HepG2 (cell line): ENCODE results near the gene MIPEP. TPM values are rescaled to one million over a fixed set of nuclear protein-coding genes. Genes with fewer than 3 reads are reported as not detected.

Experiments used
- ATAC-seq: fragments of 200-7000 bp; cut with Tn5 transposase; 3 replicates; pipeline ENCODE4 v1.9.1; 2020; ENCODE audit warnings: mild to moderate bottlenecking, moderate library complexity
- BruUV-seq: library from RNA; stranded (reverse); fragments of 400-500 nt; replicated peaks from 2 replicates; lab custom pipeline; 2021; lab: Mats Ljungman, UMichigan
- CTCF ChIA-PET: fragments of 300-600 bp; formaldehyde crosslinking; extraction: SDS; loops from one replicate; lab custom pipeline; 2021; ENCODE audit warnings: low total read pairs, inconsistent platforms, low intra/inter-chr PET ratio; lab: Yijun Ruan, JAX
- POLR2A ChIA-PET: fragments of 350-600 bp; sonication (Branson Sonifier 250); formaldehyde crosslinking; loops from one replicate; lab custom pipeline; 2020; ENCODE audit warnings: antibody characterized with exemption, inconsistent platforms; lab: Yijun Ruan, JAX
- DNase-seq: peaks from one replicate; pipeline ENCODE4 v3.0.0-alpha.2; 2015; ENCODE audit warnings: low spot score
- FAIRE-seq: peaks from 3 replicates; lab custom pipeline; 2011; peaks lifted over from hg19 to GRCh38; lab: Jason Lieb, UNC
- H2AFZ ChIP-seq: one replicate; pipeline ENCODE4 v1.6.1; 2011; ENCODE audit warnings: low read length, inconsistent platforms
- H3K27ac ChIP-seq: fragments of 300-600 bp; 3 replicates; pipeline ENCODE4 v1.8.0; 2011; ENCODE audit warnings: mixed run types, mild to moderate bottlenecking, mixed read lengths, low read length, inconsistent platforms; ENCODE audit not compliant: insufficient read depth; ENCODE audit errors: extremely low read length
- H3K27me3 ChIP-seq, 2 experiments: fragments of 200-600 bp in 1 of 2; 2 replicates in 1 of 2; 3 replicates in 1 of 2; pipeline versions ENCODE4 v1.6.0 to v1.8.0; 2011; ENCODE audit warnings: low read length in 2 of 2, mild to moderate bottlenecking in 2 of 2, moderate library complexity in 2 of 2, inconsistent platforms in 1 of 2; ENCODE audit not compliant: insufficient read depth in 2 of 2, control insufficient read depth in 1 of 2
- H3K36me3 ChIP-seq, 2 experiments: fragments of 200-600 bp in 1 of 2; replicated peaks in 1 of 2; 2 replicates in 1 of 2; 3 replicates in 1 of 2; pipeline versions ENCODE4 v1.5.1 to v1.8.0; 2011; ENCODE audit warnings: low read length in 2 of 2, inconsistent platforms in 1 of 2; ENCODE audit not compliant: insufficient read depth in 2 of 2, control insufficient read depth in 1 of 2
- H3K4me1 ChIP-seq: 2 replicates; pipeline ENCODE4 v1.5.1; 2012; ENCODE audit warnings: low read length, inconsistent platforms; ENCODE audit not compliant: insufficient read depth
- H3K4me2 ChIP-seq: 2 replicates; pipeline ENCODE4 v1.6.0; 2011; ENCODE audit warnings: low read depth, low read length, inconsistent platforms
- H3K4me3 ChIP-seq, 3 experiments: fragments of 200-600 bp in 1 of 3; sonication (generic), shearing (Covaris generic) in 1 of 3; replicated peaks in 1 of 3; 2 replicates each; pipeline ENCODE4 v1.5.1; 2011 to 2016; ENCODE audit warnings: low read length in 3 of 3, inconsistent platforms in 2 of 3, low read depth in 2 of 3, mild to moderate bottlenecking in 2 of 3, control low read depth in 1 of 3, mixed read lengths in 1 of 3; ENCODE audit not compliant: insufficient read depth in 1 of 3
- H3K79me2 ChIP-seq: one replicate; pipeline ENCODE4 v1.6.1; 2011; ENCODE audit warnings: low read length, inconsistent platforms; ENCODE audit not compliant: insufficient read depth
- H3K9ac ChIP-seq: 2 replicates; pipeline ENCODE4 v1.6.0; 2011; ENCODE audit warnings: mild to moderate bottlenecking, low read depth, low read length, inconsistent platforms; ENCODE audit not compliant: insufficient read depth
- H3K9me3 ChIP-seq: 2 replicates; pipeline ENCODE4 v1.5.1; 2012; ENCODE audit warnings: mild to moderate bottlenecking, low read length
- H4K20me1 ChIP-seq: 2 replicates; pipeline ENCODE4 v1.6.0; 2011; ENCODE audit warnings: inconsistent platforms, mild to moderate bottlenecking, low read length, moderate library complexity; ENCODE audit not compliant: insufficient read depth
- ARNT2 ChIP-seq: sonication (generic); formaldehyde crosslinking; IDR thresholded peaks from 2 replicates; pipeline ENCODE4 v1.8.0; 2022; ENCODE audit warnings: mild to moderate bottlenecking, low read depth, missing genetic modification reagents, moderate library complexity
- CREM ChIP-seq, 2 experiments: sonication (generic) in 1 of 2; formaldehyde crosslinking in 1 of 2; IDR thresholded peaks; 2 replicates each; pipeline versions ENCODE4 v1.4.0 to v1.6.1; 2016 to 2020; ENCODE audit warnings: antibody characterized with exemption in 1 of 2, mild to moderate bottlenecking in 1 of 2, missing genetic modification reagents in 1 of 2
- FOXJ3 ChIP-seq: sonication (generic); formaldehyde crosslinking; IDR thresholded peaks from 2 replicates; pipeline ENCODE4 v1.4.0; 2020; ENCODE audit warnings: missing genetic modification reagents, mild to moderate bottlenecking, borderline replicate concordance
- HOXA5 ChIP-seq: sonication (generic); formaldehyde crosslinking; IDR thresholded peaks from 2 replicates; pipeline ENCODE4 v1.4.0; 2020; ENCODE audit warnings: missing genetic modification reagents
- KLF11 ChIP-seq: IDR thresholded peaks from 2 replicates; pipeline ENCODE4 v1.6.1; 2016; ENCODE audit warnings: missing compliant biosample characterization
- U2AF1 ChIP-seq: fragments of 200-400 bp; formaldehyde crosslinking; optimal IDR thresholded peaks from 2 replicates; pipeline ENCODE3; 2017; ENCODE audit warnings: mild to moderate bottlenecking, low read depth, low read length
- ZNF432 ChIP-seq: sonication (generic); formaldehyde crosslinking; IDR thresholded peaks from 2 replicates; pipeline ENCODE4 v1.5.0; 2020; ENCODE audit warnings: missing genetic modification reagents, mild to moderate bottlenecking, borderline replicate concordance
- WGBS: methylation state at CpG from one replicate; pipeline ENCODE4 v1.1.6; 2017; ENCODE audit warnings: low lambda C conversion rate; 5-methylcytosine and 5-hydroxymethylcytosine counted together
- in situ Hi-C: cut with HindIII; loops from 2 replicates; pipeline ENCODE4 v1.10.0; 2017; ENCODE audit warnings: low pct_unique_long_range_greater_than_20kb; ENCODE audit not compliant: extremely low pct_ligation_motif_present
- intact Hi-C: fragments of 100-400 bp; cut with micrococcal nuclease; formaldehyde crosslinking; loops from one replicate; pipeline ENCODE4 v1.10.0; 2022; ENCODE audit not compliant: unreplicated experiment
- polyA plus RNA-seq, 8 experiments: library from polyadenylated mRNA; depleted of rRNA in 3 of 8; stranded (reverse) in 7 of 8; unstranded in 1 of 8; fragments of >200 nt; fragmentation: Illumina TruSeq in 4 of 8; extraction: Trizol in 4 of 8; gene quantifications; 2 replicates each; pipeline versions ENCODE4 v1.2.1 to v1.2.3, GENCODE V29; 2011 to 2016; ENCODE audit warnings: low read depth in 4 of 8, missing spikeins in 1 of 8, mixed read lengths in 1 of 8; ENCODE audit not compliant: insufficient read depth in 1 of 8
- total RNA-seq, 5 experiments: library from RNA; depleted of rRNA; stranded (reverse); fragments of >200 nt; fragmentation: Illumina TruSeq; extraction: Trizol; gene quantifications; 2 replicates each; pipeline ENCODE4 v1.2.3, GENCODE V29; 2016; ENCODE audit warnings: low read depth in 1 of 5
- TF ChIP-seq, protein P1 (sequence below): sonication (generic); formaldehyde crosslinking; IDR thresholded peaks from 2 replicates; pipeline ENCODE4 v1.8.0; 2022; ENCODE audit warnings: mild to moderate bottlenecking, missing genetic modification reagents, moderate library complexity

Gene MIPEP
- total and polyA plus RNA-seq, 2 of the 13 experiments (the other 11 are each of a cell fraction or from before 2014, with no cell fraction given), result 9.3 to 24.1 TPM

DNA sequence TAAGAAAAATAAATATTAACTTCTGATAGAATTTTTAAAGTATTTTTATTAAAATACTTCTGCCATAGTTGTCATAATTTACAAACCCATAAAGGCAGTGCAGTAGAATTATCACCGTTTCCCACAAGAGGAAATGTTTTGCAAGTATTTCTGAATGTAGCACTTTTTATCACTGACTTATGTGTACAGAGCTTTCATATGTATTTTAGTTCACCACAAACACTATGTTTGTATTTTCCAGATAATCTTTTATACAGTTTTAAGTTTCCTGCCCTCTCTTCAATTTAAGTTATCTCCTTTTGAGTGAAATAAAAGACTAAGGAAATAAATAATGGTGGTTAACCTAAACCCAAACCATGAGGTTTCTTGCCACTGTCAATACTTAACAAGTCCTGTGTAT, 24.2 kb downstream of the MIPEP start:
- POLR2A ChIA-PET, result no interaction called here
- Histone ChIP-seq H3K4me2 (no peak overlapping the region), H3K27me3 (no peaks in the 10 kb centered on the region), H3K4me3 (no peak overlapping the region), H3K27ac (no peak overlapping the region), H3K4me1 (peaks cover 15% of the 10 kb centered on the region), H3K79me2 (no peaks in the 10 kb centered on the region), H3K9me3 (no peaks in the 10 kb centered on the region), H3K9ac (no peak overlapping the region), H3K36me3 (peaks cover 0 to 4% of the 10 kb centered on the region in 2 experiments; a peak in 1 of 5 replicates), H4K20me1 (no peaks in the 10 kb centered on the region), H2AFZ (no peak overlapping the region)
- no TSS peak for BruUV-seq
- TF ChIP-seq HOXA5 (CRISPR knock-in tag) (no peak), ZNF432 (CRISPR knock-in tag) (no peak), ARNT2 (CRISPR knock-in tag) (no peak), KLF11 (CRISPR knock-in tag) (no peak), U2AF1 (no peak), FOXJ3 (CRISPR knock-in tag) (no peak)
- TF ChIP-seq, protein P1, sequence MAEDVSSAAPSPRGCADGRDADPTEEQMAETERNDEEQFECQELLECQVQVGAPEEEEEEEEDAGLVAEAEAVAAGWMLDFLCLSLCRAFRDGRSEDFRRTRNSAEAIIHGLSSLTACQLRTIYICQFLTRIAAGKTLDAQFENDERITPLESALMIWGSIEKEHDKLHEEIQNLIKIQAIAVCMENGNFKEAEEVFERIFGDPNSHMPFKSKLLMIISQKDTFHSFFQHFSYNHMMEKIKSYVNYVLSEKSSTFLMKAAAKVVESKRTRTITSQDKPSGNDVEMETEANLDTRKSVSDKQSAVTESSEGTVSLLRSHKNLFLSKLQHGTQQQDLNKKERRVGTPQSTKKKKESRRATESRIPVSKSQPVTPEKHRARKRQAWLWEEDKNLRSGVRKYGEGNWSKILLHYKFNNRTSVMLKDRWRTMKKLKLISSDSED (CRISPR knock-in tag), result no peak
- in situ Hi-C loops (loop anchor here (5.0 kb wide), 1 partner anchor 148 kb away; no protein-coding TSS in a partner anchor), intact Hi-C loops (no loop called here)
- ATAC-seq, result no peak
- DNase-seq, result no peak
- WGBS, result 93% methylated on average over 1 of the region's 1 CpG
- no peak for FAIRE-seq
- CTCF ChIA-PET, result no interaction called here

DNA sequence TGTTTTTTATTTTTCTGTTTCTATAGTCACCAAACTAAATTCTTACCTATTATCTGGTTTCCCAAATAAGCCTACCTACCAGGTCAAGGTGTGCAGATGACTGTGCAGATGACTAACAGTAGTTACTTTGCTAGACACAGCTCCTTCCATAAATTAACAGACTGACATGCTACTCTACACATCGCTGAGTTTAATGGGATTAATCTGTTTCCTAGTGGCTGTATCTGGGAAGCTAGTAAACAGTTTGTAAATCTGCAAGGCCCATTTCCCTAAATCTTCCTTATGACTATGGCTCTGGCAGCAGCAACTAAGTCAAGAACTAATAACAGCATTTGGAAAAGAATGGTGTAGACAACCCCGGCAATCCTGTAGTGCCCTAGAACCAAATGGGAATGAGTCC, 27.9 kb downstream of the MIPEP start:
- POLR2A ChIA-PET, result no interaction called here

More for the DNA sequence above, 27.9 kb downstream of the MIPEP start:
- Histone ChIP-seq H3K27ac (no peak overlapping the region), H3K9me3 (no peaks in the 10 kb centered on the region), H3K27me3 (no peaks in the 10 kb centered on the region), H3K36me3 (peaks cover 0 to 3% of the 10 kb centered on the region in 2 experiments; a peak in 1 of 5 replicates), H3K4me1 (peaks cover 19% of the 10 kb centered on the region), H3K4me3 (no peak overlapping the region), H4K20me1 (no peaks in the 10 kb centered on the region), H2AFZ (no peak overlapping the region), H3K79me2 (no peaks in the 10 kb centered on the region), H3K9ac (no peak overlapping the region), H3K4me2 (no peak overlapping the region)
- BruUV-seq, result no TSS peak
- CTCF ChIA-PET, result no interaction called here
- TF ChIP-seq CREM (IDR thresholded peaks at IDR 0.05), result no peak
- no peak for TF ChIP-seq CREM (CRISPR knock-in tag; IDR thresholded peaks at IDR 0.05)
- intact Hi-C loops (no loop called here), in situ Hi-C loops (no loop called here)
- FAIRE-seq (no peak), ATAC-seq (no peak), DNase-seq (no peak)
- 100% methylated on average over 2 of the region's 2 CpGs for WGBS
